Epithelial cell of esophagus (primary cell): ENCODE results near the gene SOX10.
"Not testable (repeated sequence)": the region's sequence is repeated elsewhere in the genome, so short reads cannot be mapped to it uniquely, and the experiment has no call there.

ENCODE experiments used
- DNase-seq: peaks from one replicate; pipeline ENCODE4 v3.0.0; 2010; ENCODE audit warnings: low read depth
- H3K4me3 ChIP-seq: 2 replicates; pipeline ENCODE4 v1.5.1; 2011; ENCODE audit warnings: mild to moderate bottlenecking, low read length, control low read depth
- TF ChIP-seq, protein P1 (sequence below): IDR thresholded peaks from 2 replicates; pipeline ENCODE4 v1.5.1; 2011; ENCODE audit warnings: low read depth, mild to moderate bottlenecking, low read length, control low read depth, inconsistent platforms; ENCODE audit not compliant: insufficient read depth; ENCODE audit errors: missing control alignments

SOX10 gene

DNA sequence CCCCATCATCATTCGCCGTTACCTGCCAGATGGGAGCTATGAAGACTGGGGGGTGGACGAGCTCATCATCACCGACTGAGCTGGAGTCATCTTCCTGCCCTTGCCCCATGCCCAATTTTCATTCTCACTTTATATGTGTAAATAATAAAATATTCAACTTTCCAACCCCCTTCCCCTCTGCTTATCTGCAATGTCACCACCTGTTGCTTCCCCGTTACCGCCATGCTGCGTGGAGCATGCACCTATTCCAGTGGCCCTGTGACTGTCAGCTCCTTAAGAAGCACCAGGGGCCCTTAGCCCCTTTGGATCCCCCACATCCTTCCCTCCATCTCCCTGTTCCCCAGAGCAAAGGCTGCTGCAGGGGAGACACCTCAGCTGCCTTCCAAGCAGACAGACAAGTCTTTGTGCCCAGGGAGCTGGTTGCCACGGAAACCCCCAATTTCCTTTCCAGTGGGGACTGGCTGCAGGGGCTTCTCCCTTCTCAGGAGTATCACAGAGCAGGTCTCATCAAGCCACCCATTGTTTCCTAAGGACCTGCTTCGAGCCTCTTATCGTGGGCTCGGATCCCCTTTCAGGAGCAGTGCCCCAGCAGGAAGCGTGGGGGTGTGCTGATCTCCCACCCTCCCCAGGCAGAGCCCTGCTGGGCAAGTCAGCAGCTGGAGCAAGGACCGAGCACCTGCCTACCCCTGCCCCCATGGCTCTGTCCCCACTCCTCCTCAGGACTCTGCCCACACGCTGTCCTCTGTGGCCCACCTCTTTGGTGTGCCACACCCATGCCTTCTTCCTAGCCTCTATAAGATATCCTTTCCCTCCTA lies 16.5 kb downstream of the SOX10 start:
- TF ChIP-seq, protein P1, sequence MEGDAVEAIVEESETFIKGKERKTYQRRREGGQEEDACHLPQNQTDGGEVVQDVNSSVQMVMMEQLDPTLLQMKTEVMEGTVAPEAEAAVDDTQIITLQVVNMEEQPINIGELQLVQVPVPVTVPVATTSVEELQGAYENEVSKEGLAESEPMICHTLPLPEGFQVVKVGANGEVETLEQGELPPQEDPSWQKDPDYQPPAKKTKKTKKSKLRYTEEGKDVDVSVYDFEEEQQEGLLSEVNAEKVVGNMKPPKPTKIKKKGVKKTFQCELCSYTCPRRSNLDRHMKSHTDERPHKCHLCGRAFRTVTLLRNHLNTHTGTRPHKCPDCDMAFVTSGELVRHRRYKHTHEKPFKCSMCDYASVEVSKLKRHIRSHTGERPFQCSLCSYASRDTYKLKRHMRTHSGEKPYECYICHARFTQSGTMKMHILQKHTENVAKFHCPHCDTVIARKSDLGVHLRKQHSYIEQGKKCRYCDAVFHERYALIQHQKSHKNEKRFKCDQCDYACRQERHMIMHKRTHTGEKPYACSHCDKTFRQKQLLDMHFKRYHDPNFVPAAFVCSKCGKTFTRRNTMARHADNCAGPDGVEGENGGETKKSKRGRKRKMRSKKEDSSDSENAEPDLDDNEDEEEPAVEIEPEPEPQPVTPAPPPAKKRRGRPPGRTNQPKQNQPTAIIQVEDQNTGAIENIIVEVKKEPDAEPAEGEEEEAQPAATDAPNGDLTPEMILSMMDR: no peak
- H3K4me3 ChIP-seq: no peak overlapping the region
- no peak for DNase-seq

DNA sequence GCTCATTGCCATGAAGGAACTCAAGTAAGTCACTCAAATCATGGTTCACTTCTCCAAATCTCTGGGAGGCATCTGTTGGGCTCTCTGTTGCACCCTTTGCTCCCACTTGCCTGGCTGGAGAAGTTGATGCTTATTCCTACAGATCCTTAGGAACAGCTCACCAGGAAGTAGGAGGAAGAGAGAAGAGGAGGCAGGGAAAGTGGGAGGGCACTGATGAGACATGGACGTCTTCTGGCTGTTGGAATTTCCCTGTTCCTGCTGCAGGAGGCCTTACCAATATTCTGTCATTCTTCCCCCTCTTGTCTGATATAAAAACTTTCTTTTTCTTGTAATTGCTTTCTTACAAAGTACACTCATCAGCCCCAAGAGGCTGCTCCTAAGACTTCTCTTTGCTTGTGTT lies 17.2 kb downstream of the SOX10 start:
- no peak for DNase-seq
- TF ChIP-seq, protein P1: no peak
- H3K4me3 ChIP-seq: no peak overlapping the region

DNA sequence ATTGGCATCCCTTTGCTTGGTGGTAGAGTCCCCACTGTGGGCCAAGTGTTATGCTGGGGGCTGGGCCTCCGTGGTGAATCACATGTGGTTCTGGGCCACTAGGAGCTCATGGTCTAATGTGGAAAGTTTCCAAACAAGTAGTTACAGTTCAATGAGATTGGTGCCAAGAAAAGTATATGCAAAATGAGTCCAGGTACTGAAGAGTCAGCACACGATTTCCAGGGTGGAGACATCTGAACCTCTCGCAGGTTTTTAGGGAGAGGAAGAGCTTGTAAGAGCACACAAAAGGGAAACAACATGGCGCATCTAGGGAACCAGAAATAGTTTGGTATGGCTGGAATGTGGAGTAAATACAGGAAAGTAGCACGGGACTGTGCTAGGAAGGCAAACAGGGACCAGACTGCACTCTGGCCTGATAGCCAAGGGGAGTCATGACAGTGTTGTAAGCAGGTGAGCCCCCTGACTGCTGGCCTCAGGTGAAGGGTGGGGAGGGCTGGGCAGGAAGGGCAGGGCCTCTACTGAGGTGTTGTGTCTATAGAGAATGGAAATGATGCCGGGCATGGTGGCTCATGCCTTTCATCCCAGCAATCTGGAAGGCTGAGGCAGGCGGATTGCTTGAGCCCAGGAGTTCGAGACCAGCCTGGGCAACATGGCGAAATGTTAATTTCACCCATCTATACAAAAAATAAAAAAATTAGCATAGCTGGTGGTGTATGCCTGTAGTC lies 18.3 kb downstream of the SOX10 start:
- no peak for DNase-seq
- TF ChIP-seq, protein P1: no peak
- H3K4me3 ChIP-seq: no peak overlapping the region

DNA sequence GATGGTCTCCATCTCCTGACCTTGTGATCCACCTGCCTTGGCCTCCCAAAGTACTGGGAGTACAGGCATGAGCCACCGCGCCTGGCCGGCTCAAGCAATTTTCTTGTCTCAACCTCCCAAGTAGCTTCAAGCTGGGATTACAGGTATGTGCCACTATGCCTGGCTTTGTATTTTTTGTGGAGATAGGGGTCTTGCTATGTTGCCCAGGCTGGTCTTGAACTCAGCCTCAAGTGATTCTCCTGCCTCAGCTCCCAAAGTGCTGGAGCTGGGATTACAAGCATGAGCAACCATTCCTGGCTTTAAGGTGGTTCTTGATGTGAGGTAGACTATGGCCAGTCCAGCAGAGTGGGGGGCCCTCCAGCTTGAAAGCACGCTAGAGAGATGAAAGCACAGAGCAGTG lies 23.3 kb downstream of the SOX10 start:
- TF ChIP-seq, protein P1: no peak
- H3K4me3 ChIP-seq: no peak overlapping the region
- DNase-seq: no peak

DNA sequence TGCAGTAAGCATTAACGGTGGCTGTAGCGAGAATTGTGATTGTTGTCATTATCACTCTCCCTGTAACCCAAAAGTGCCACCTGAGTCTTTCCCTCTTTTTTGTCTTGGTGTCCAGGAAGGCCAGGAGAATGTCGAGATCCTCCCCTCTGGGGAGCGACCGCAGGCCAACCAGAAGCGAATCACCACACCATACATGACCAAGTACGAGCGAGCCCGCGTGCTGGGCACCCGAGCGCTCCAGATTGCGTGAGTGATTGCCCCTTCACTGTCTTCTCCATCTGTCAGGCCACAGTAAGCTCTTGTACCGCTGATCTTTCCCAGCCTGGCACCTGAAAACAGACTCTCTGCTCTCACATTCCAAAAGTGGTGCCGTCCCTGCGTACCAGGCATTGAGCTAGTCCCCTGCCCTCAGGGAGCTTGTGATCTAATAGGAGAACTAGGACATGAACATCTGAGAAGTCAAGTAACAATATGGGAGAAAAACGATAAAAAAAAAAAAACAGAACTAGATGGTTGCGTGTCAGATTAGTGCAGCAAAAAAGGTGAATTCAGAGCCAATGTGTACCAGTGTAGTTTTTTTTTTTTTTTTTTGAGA lies 25.0 kb downstream of the SOX10 start:
- TF ChIP-seq, protein P1: no peak
- DNase-seq: no peak
- H3K4me3 ChIP-seq: no peak overlapping the region

DNA sequence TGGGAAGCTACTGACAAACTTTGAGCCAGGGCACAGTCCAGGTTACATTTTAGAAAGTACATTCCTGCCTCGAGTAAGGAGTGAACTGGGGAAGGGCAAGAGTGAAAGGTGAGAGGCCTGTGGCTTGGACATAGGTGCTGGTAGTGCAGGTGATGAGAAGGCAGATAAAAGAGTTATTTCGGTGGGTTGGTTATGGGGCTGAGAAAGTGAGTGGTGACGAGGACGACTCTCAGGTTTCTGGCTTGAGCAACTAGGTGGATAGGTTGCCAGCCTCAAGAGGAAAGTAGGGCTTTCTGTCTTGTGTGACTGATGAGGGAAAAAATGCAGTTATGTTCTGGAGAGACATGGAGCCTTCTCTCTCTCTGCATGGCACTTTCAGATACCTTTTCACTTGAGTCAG lies 27.1 kb downstream of the SOX10 start:
- no peak for DNase-seq
- TF ChIP-seq, protein P1: no peak
- no peak overlapping the region for H3K4me3 ChIP-seq

DNA sequence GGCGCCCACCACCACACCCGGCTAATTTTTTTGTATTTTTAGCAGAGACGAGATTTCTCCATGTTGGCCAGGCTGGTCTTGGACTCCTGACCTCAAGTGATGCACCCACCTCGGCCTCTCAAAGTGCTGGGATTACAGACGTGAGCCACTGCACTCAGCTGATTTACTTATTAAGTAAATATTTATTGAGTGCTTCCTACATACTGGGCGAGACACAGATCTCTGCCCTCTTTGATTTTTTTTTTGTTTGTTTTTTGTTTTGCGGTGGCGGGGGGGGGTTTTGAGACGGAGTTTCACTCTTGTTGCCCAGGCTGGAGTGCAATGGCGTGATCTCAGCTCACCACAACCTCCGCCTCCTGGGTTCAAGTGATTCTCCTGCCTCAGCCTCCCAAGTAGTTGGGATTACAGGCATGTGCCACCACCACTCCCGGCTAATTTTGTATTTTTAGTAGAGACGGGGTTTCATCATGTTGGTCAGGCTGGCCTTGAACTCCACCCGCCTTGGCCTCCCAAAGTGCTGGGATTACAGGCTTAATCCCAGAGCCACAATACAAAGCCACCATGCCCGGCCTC lies 28.4 kb downstream of the SOX10 start:
- DNase-seq, H3K4me3 ChIP-seq: not testable (repeated sequence)
